GM12878 (cell line): ENCODE measurements around the gene STAG1. TPM values are rescaled to one million over a fixed set of nuclear protein-coding genes. Genes with fewer than 3 reads are reported as not detected.

Experiments
- ATAC-seq: fragments of 200-7000 bp; cut with Tn5 transposase; 3 replicates; pipeline ENCODE4 v1.9.1; 2020; ENCODE audit warnings: mild to moderate bottlenecking, moderate library complexity
- BruUV-seq: library from RNA; stranded (reverse); fragments of 400-500 nt; replicated peaks from 2 replicates; lab custom pipeline; 2021; lab: Mats Ljungman, UMichigan
- CTCF ChIA-PET: fragments of 300-600 bp; sonication (Branson Sonifier 250); formaldehyde crosslinking; extraction: SDS; loops from one replicate; lab custom pipeline; 2021; ENCODE audit warnings: inconsistent platforms; lab: Yijun Ruan, JAX
- POLR2A ChIA-PET: fragments of 350-600 bp; formaldehyde crosslinking; extraction: SDS; loops from one replicate; lab custom pipeline; 2021; ENCODE audit warnings: inconsistent platforms; lab: Charles Lee
- RAD21 ChIA-PET: fragments of 300-600 bp; sonication (Branson Sonifier 250); formaldehyde crosslinking; loops from one replicate; lab custom pipeline; 2023; ENCODE audit warnings: antibody characterized with exemption; ENCODE audit not compliant: unreplicated experiment; lab: Charles Lee
- SMC1A ChIA-PET: fragments of 300-600 bp; sonication (Branson Sonifier 250); formaldehyde crosslinking; loops from one replicate; lab custom pipeline; 2023; ENCODE audit not compliant: unreplicated experiment, uncharacterized antibody; lab: Charles Lee
- DNase-seq: peaks from one replicate; pipeline ENCODE4 v3.0.0-alpha.2; 2011; ENCODE audit warnings: low read depth, low spot score
- FAIRE-seq: peaks from 3 replicates; lab custom pipeline; 2011; peaks lifted over from hg19 to GRCh38; lab: Jason Lieb, UNC
- H2AFZ ChIP-seq: 2 replicates; pipeline ENCODE4 v1.6.0; 2011; ENCODE audit warnings: low read depth, low read length, control low read depth; ENCODE audit not compliant: control insufficient read depth
- H3K27ac ChIP-seq: 2 replicates; pipeline ENCODE4 v1.5.1; 2011; ENCODE audit warnings: control low read depth; ENCODE audit not compliant: control insufficient read depth, insufficient read depth
- H3K27me3 ChIP-seq, 2 experiments: replicated peaks in 1 of 2; 2 replicates each; pipeline versions ENCODE4 v1.6.0 to v1.6.1; 2011; ENCODE audit warnings: low read length in 1 of 2; ENCODE audit not compliant: control insufficient read depth in 2 of 2, insufficient read depth in 2 of 2
- H3K36me3 ChIP-seq, 2 experiments: 2 replicates each; pipeline ENCODE4 v1.5.1; 2011; ENCODE audit warnings: low read length in 1 of 2; ENCODE audit not compliant: control insufficient read depth in 2 of 2, insufficient read depth in 2 of 2
- H3K4me1 ChIP-seq: 2 replicates; pipeline ENCODE4 v1.6.1; 2011; ENCODE audit warnings: mild to moderate bottlenecking, low read length, moderate library complexity, mixed read lengths; ENCODE audit not compliant: control insufficient read depth, insufficient read depth
- H3K4me2 ChIP-seq: 2 replicates; pipeline ENCODE4 v1.6.0; 2011; ENCODE audit warnings: control low read depth; ENCODE audit not compliant: control insufficient read depth, insufficient read depth
- H3K4me3 ChIP-seq: fragments of 200-600 bp; sonication (generic); 2 replicates; pipeline ENCODE4 v1.5.1; 2016
- H3K79me2 ChIP-seq: 2 replicates; pipeline ENCODE4 v1.6.0; 2011; ENCODE audit warnings: low read length; ENCODE audit not compliant: control insufficient read depth, insufficient read depth
- H3K9ac ChIP-seq: 2 replicates; pipeline ENCODE4 v1.8.0; 2011; ENCODE audit warnings: low read length, control low read depth, mixed read lengths; ENCODE audit not compliant: control insufficient read depth, insufficient read depth
- H3K9me3 ChIP-seq: replicated peaks from 3 replicates; pipeline ENCODE4 v1.5.1; 2011; ENCODE audit warnings: mild to moderate bottlenecking, low read length; ENCODE audit not compliant: control insufficient read depth, insufficient read depth
- H4K20me1 ChIP-seq: 2 replicates; pipeline ENCODE4 v1.6.0; 2011; ENCODE audit not compliant: control insufficient read depth, insufficient read depth
- E2F4 ChIP-seq: IDR thresholded peaks from 2 replicates; pipeline ENCODE4 v1.6.1; 2012; ENCODE audit warnings: low read depth, low read length, improper control_type of control experiment
- SKIL ChIP-seq: fragments of 450-650 bp; IDR thresholded peaks from 2 replicates; pipeline ENCODE4 v1.6.1; 2017; ENCODE audit warnings: mild to moderate bottlenecking, low read depth, inconsistent platforms; ENCODE audit not compliant: poor library complexity, severe bottlenecking
- YY1 ChIP-seq: IDR thresholded peaks from 2 replicates; pipeline ENCODE4 v1.6.1; 2011; ENCODE audit warnings: low read depth, mild to moderate bottlenecking, low read length
- WGBS: methylation state at CpG from one replicate; pipeline ENCODE4 v1.1.6; 2016; ENCODE audit warnings: low lambda C conversion rate; ENCODE audit not compliant: insufficient replicate concordance, insufficient coverage; ENCODE audit errors: missing lambda C conversion rate; 5-methylcytosine and 5-hydroxymethylcytosine counted together
- in situ Hi-C: fragments of 300-500 bp; cut with MboI; formaldehyde crosslinking; loops from 9 replicates; pipeline ENCODE4 v1.14.3; 2018; ENCODE audit warnings: mixed read lengths
- intact Hi-C: fragments of 100-400 bp; cut with micrococcal nuclease; formaldehyde crosslinking; loops from one replicate; pipeline ENCODE4 v1.14.2; 2022; ENCODE audit not compliant: unreplicated experiment
- polyA plus RNA-seq, 11 experiments: library from polyadenylated mRNA; depleted of rRNA in 4 of 11; unstranded in 6 of 11; stranded (reverse) in 5 of 11; fragments of >200 nt; fragmentation: Nextera tagmentation in 4 of 11; fragmentation: Illumina TruSeq in 1 of 11; extraction: Ambion mirVana in 4 of 11; extraction: Trizol in 1 of 11; gene quantifications; 1 replicate in 1 of 11; 2 replicates in 10 of 11; pipeline versions ENCODE4 v1.2.1 to v1.2.3, GENCODE V29; 2011 to 2016; ENCODE audit warnings: inconsistent platforms in 2 of 11, missing spikeins in 2 of 11, low read depth in 1 of 11
- total RNA-seq, 4 experiments: library from RNA; depleted of rRNA in 3 of 4; stranded (reverse); fragments of >200 nt in 3 of 4; fragmentation: Illumina TruSeq in 1 of 4; extraction: Trizol in 1 of 4; gene quantifications; 2 replicates each; pipeline versions ENCODE4 v1.2.1 to v1.2.3, GENCODE V29; 2013 to 2021

Gene STAG1
- total and polyA plus RNA-seq, 10 of the 15 experiments (the other 5 are each of a cell fraction or from before 2014, with no cell fraction given), result 4.4 to 30.1 (median 20.2) TPM

- H3K4me3 ChIP-seq, result no peak overlapping the region
- 95% methylated on average over 2 of the region's 2 CpGs for WGBS
- H3K4me1 ChIP-seq, result peaks cover 9% of the 10 kb centered on the region
- no peaks in the 10 kb centered on the region for H4K20me1 ChIP-seq
- ChIA-PET RAD21 (interaction anchor here (4.4 to 8.7 kb wide), 2 partner anchors 258 to 363 kb away, joined by 119 to 200 read pairs; no protein-coding TSS in a partner anchor), POLR2A (interaction anchor here (1.4 kb wide), 1 partner anchor 259 kb away, joined by 6 read pairs; no protein-coding TSS in a partner anchor), SMC1A (interaction anchor here (1.0 to 10.8 kb wide), 6 partner anchors 10 to 366 kb away, joined by 3 to 161 read pairs (median 8); no protein-coding TSS in a partner anchor), CTCF (interaction anchor here (0.7 to 9.8 kb wide), 5 partner anchors 106 to 681 kb away, joined by 3 to 229 read pairs (median 6); partner anchors contain the start of gene NCK1)
- ATAC-seq (no peak), FAIRE-seq (no peak), DNase-seq (no peak)
- no peak overlapping the region for H2AFZ ChIP-seq
- no peak overlapping the region for H3K27ac ChIP-seq
- BruUV-seq, result no TSS peak
- peaks cover 25% of the 10 kb centered on the region for H3K79me2 ChIP-seq
- no peaks in the 10 kb centered on the region for H3K27me3 ChIP-seq
- H3K36me3 ChIP-seq, result no peaks in the 10 kb centered on the region
- no peak overlapping the region for H3K9ac ChIP-seq
- no peaks in the 10 kb centered on the region for H3K9me3 ChIP-seq
- intact Hi-C loops, result no loop called here
- in situ Hi-C loops, result loop anchor here (5.0 kb wide), 1 partner anchor 257 kb away; no protein-coding TSS in a partner anchor
- no peak for TF ChIP-seq SKIL
- TF ChIP-seq E2F4, result no peak
- no peak for TF ChIP-seq YY1
- no peak overlapping the region for H3K4me2 ChIP-seq
Observed at GRCh38 chr3:136755192-136755591, 3.0 kb upstream of the STAG1 start.
